GM12891 (cell line): Measurements from ENCODE around the gene SNX1.
"Not testable (repeated sequence)": the region's sequence is repeated elsewhere in the genome, so short reads cannot be mapped to it uniquely, and the experiment has no call there.

Experiments used
- DNase-seq: peaks from one replicate; pipeline ENCODE4 v3.0.0; 2011; ENCODE audit warnings: low spot score; ENCODE audit not compliant: insufficient read length
- FAIRE-seq: peaks from 2 replicates; lab custom pipeline; 2011; peaks lifted over from hg19 to GRCh38; lab: Jason Lieb, UNC
- PAX5 ChIP-seq: IDR thresholded peaks from 2 replicates; pipeline ENCODE4 v1.6.1; 2011; ENCODE audit warnings: low read length, moderate library complexity, mild to moderate bottlenecking; ENCODE audit not compliant: insufficient read depth, severe bottlenecking
- POLR2A ChIP-seq: IDR thresholded peaks from 2 replicates; pipeline ENCODE4 v1.6.1; 2011; ENCODE audit warnings: low read depth, low read length, control low read depth
- POLR2AphosphoS5 ChIP-seq: IDR thresholded peaks from 2 replicates; pipeline ENCODE4 v1.6.1; 2011; ENCODE audit warnings: low read depth, low read length, control low read depth
- POU2F2 ChIP-seq: IDR thresholded peaks from 2 replicates; pipeline ENCODE4 v1.6.1; 2011; ENCODE audit warnings: low read depth, mild to moderate bottlenecking, control low read depth, low read length, moderate library complexity
- SPI1 ChIP-seq: IDR thresholded peaks from 2 replicates; pipeline ENCODE4 v1.6.1; 2011; ENCODE audit warnings: low read depth, low read length, control low read depth
- TAF1 ChIP-seq: IDR thresholded peaks from 2 replicates; pipeline ENCODE4 v1.6.1; 2011; ENCODE audit warnings: low read depth, low read length, control low read depth

The SNX1 gene

DNA sequence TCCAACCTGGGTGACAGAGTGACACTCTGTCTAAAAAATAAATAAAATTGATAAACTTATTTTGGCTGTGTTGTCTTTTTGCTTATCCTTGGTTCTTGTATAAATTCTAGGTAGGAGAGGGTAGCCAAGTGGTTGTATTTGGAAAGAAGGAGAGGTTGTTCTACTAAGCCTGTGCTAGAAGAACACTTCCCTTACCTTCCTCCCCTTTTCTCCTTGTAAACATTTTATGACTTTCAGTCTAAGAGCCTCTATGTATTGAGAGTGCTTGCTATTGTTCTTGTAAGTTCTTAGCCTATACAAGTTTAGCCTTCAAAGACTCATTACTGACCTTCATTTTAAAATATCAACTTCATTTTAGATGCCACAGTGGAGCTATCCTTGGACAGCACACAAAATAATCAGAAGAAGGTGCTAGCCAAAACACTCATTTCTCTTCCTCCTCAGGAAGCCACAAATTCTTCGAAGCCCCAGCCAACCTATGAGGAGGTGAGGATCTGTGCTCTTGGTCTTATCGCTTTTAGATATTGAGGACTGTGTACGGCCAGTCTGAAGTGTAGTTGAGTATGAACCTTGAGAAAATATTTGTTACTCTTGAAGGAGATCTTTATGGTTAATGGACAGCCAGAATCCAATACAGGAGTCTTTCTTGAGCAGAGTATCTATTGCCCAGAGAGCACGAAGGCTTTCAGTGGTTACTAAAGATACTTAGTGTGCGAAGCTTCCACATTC, 22.1 kb downstream of the SNX1 start:
- DNase-seq (no peak), FAIRE-seq (no peak)
- TF ChIP-seq SPI1 (no peak), POLR2A (no peak), POU2F2 (no peak), TAF1 (no peak), PAX5 (no peak), POLR2AphosphoS5 (no peak)

- not testable (repeated sequence) for FAIRE-seq, DNase-seq
Observed at GRCh38 chr15:64120322-64120721, 24.5 kb downstream of the SNX1 start.

DNA sequence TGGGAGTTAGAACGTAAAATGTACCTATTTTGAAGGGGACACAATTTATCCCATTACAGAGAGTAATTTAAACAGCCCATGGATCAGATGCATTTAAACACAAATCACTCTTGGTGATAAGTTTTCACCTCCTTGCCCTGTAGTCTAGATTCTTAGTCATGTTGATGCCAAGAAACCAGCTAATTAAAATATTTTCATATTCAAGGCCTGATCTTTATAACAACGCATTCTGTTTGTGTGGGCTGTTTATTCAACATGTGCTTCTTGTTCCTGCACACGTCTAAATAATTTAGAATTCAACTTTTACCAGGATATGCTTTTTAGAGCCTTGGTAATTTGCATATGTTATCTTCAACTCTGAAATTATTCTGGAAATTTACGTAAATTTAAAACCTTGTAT, 25.8 kb downstream of the SNX1 start:
- FAIRE-seq: no peak

DNA sequence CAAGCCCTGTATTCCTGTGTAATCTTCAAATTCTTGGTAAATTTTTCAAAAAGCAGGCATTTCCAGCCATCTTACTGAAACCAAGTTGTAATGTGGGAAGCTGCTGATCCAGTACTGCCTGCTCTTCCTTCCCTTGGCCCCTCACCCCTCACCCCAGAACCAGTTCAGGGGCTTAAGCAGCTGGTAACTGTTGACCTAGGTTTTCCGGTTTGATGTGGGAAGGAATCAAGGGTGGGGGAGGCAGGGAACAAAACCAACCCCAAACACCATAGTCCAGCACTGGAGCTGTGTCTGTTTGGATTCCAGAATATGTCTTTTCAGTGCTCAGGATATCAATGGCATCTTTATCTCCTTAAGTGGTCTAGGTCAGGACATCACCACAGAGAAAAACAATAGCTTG, 26.7 kb downstream of the SNX1 start:
- FAIRE-seq (no peak), DNase-seq (no peak)
- TF ChIP-seq POLR2AphosphoS5 (no peak), POU2F2 (no peak), TAF1 (no peak), POLR2A (no peak), SPI1 (no peak), PAX5 (no peak)

More for the DNA sequence above, 25.8 kb downstream of the SNX1 start:
- no peak for DNase-seq
- TF ChIP-seq POLR2A (no peak), POLR2AphosphoS5 (no peak), PAX5 (no peak), SPI1 (no peak), TAF1 (no peak), POU2F2 (no peak)

DNA sequence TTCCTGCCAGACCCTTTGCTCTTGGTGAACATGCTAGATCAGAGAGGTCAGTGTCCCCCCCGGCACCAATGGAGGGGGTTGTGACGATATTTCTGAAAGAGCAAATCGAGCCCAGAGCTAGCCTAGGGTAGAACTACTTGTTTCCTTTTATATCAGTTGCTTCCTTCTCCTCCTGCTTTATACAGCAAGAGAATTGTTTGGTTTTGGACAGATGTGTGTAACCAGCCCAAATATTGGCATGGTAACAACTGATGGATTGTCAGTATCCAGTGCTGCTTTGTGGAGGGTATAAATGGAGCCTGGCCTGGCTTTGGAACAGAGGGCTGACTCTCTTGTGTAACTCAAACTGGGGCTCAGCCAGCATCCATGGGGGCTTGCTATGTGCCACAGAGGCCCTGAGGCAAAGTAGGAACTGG, 27.2 kb downstream of the SNX1 start:
- TF ChIP-seq POLR2AphosphoS5 (no peak), POLR2A (no peak), POU2F2 (no peak), SPI1 (no peak), TAF1 (no peak), PAX5 (no peak)
- DNase-seq (no peak), FAIRE-seq (no peak)

GRCh38 chr15:64125978-64126377, 30.2 kb downstream of the SNX1 start:
- TF ChIP-seq POU2F2: no peak
- TF ChIP-seq PAX5: no peak
- no peak for TF ChIP-seq POLR2A
- TF ChIP-seq SPI1: no peak
- TF ChIP-seq POLR2AphosphoS5: no peak
- TF ChIP-seq TAF1: no peak
- DNase-seq: no peak
- no peak for FAIRE-seq

DNA sequence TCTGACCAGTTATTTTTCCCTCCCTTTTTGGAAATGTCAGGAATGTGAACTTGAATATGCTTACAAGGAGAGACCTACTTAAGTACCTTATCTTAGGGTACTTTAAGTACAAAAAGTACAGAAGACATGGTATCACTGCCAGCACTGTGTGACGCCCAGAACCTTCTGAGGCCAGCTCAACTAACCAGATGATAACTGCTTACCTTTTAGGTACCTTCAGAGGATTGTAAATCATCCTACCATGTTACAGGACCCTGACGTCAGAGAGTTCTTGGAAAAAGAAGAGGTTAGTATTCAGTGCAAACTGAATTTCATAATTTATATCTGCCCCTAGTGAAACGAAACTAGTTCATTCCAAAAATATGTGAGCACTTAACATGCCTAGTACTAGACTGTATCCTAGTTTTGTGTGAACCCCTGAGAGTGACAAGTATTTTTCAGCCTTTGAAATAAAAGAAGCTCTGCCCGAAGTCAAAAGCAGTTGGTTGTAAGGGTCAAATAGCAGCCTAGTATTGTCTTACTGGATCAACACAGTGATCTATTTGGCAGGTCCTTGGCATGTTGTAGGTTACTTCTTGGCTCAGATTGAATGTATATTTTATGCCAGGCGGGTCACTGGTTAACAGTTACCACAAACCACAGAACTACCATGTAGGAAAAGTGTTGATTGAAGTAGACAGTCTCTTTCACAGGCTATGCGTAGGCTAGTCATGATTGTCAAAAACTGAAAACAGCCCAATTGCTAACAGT, 31.9 kb downstream of the SNX1 start:
- FAIRE-seq (no peak), DNase-seq (no peak)
- no peak for TF ChIP-seq SPI1
- no peak for TF ChIP-seq POLR2A
- no peak for TF ChIP-seq POU2F2
- no peak for TF ChIP-seq PAX5
- no peak for TF ChIP-seq TAF1
- no peak for TF ChIP-seq POLR2AphosphoS5

GRCh38 chr15:64130159-64130558, 34.4 kb downstream of the SNX1 start:
- no peak for TF ChIP-seq PAX5
- TF ChIP-seq POLR2A: no peak
- TF ChIP-seq SPI1: no peak
- TF ChIP-seq TAF1: no peak
- TF ChIP-seq POU2F2: no peak
- no peak for TF ChIP-seq POLR2AphosphoS5
- FAIRE-seq: no peak
- DNase-seq: no peak

- DNase-seq (no peak), FAIRE-seq (no peak)
- TF ChIP-seq TAF1 (no peak), POU2F2 (no peak)
Observed at GRCh38 chr15:64131547-64131946, 35.8 kb downstream of the SNX1 start.

GRCh38 chr15:64132217-64132616, 36.4 kb downstream of the SNX1 start:
- no peak for TF ChIP-seq PAX5
- no peak for TF ChIP-seq POLR2A
- TF ChIP-seq TAF1: no peak
- no peak for TF ChIP-seq POU2F2
- TF ChIP-seq POLR2AphosphoS5: no peak
- DNase-seq (no peak), FAIRE-seq (no peak)
